HPDE6-E6E7 (cell line): ENCODE results near the gene NEK9.
"Not testable (repeated sequence)": the region's sequence is repeated elsewhere in the genome, so short reads cannot be mapped to it uniquely, and the experiment has no call there.

Experiments
- DNase-seq: peaks from one replicate; pipeline ENCODE4 v3.0.0; 2011; ENCODE audit warnings: missing footprints; ENCODE audit errors: extremely low spot score

The NEK9 gene

DNA sequence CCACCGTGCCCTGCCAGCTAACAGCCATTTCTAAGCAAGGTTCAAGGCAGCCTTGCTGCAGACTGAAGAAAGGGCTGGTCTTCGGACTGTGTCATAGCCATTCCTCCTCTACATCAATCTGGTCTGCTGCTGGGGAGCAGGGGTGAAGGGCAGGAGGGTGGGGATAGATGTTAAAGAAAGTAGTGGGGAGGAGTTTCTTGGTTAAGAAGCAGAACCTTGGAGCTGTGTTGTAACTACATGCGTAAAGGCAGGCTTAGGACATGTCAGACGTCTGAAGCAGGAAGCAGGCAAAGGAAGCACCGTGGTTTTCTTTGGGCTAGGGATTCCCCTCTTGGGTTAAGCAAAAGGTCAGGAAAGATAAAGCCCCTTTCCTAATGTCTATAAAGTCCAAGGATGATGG is 18.1 kb upstream of the NEK9 start:
- no peak for DNase-seq

GRCh38 chr14:75143761-75144527 is 17.1 kb upstream of the NEK9 start:
- no peak for DNase-seq

GRCh38 chr14:75142494-75142893 is 15.6 kb upstream of the NEK9 start:
- no peak for DNase-seq

DNA sequence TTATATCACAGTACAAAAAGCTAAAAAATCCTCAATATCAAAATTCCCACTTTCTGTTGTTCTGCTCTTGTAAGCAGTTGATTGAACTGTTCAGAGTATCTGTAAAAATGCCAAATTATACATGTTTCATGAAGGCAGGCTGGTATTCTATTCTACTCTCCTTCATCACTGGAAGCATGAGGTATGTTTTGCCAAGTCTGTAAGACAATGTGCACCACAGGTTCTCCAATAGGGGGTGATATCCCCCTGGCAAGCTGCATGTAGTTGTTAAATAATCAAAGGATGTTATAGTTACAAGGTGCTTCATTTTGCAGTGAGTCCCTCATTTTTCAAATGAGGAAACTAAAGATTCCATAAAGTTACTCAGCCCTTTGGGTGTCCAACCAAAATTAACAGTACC is 15.1 kb upstream of the NEK9 start:
- no peak for DNase-seq

- DNase-seq, result no peak
Observed at GRCh38 chr14:75141062-75141461, 14.2 kb upstream of the NEK9 start.

DNA sequence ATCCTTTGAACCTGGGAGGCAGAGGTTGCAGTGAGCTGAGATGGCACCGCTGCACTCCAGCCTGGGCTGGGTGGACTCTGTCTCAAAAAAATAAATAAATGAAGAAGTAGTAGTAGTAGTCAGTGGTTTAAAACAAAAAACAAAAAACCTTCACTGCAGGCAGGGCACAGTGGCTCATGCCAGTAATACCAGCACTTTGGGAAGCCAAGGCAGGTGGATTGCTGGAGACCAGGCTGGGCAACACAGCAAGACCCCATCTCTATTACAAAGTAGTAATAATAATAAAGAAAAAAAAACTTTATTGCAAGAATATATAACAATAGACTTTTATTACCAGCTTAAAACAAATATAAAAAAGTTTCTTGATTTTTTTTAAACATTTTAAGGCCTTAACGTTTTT is 13.8 kb upstream of the NEK9 start:
- no peak for DNase-seq

DNA sequence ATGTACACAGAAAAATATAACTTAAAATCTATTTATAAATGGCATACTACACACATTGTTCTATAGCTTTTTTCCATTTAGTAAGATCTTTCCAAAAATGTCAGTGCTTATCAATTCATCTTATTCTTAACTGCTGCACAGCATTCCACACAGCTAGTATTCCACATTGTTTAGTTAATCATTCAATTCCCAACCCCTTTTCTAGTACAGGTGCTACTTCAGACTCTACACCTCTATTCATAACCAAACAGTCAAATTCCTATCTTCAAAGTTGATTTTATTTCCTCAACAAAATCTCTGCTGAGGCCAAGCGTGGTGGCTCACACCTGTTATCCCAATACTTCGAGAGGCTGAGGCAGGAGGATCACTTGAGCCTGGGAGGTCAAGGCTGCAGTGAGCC is 12.3 kb upstream of the NEK9 start:
- DNase-seq, result no peak

DNA sequence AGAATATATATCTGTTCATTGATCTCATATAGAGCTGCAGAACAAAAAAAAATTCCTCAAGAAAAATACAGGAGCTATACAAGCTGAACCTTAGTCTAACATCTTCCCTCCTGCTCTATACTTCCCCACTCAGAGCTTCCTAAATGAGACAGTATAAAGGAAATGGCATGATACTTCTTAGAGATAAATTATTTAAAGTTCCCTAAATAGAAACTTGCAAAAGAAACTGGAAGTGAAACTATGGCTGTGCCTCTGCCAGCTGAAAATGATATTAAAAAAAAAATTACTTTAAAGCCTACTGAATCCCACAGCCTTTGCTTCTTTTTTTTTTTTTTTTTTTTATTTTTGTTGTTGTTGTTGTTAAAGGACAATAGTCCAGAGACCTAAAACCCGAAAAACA is 11.6 kb upstream of the NEK9 start:
- DNase-seq, result no peak

GRCh38 chr14:75134644-75135043 is 7.8 kb upstream of the NEK9 start:
- DNase-seq, result no peak

DNA sequence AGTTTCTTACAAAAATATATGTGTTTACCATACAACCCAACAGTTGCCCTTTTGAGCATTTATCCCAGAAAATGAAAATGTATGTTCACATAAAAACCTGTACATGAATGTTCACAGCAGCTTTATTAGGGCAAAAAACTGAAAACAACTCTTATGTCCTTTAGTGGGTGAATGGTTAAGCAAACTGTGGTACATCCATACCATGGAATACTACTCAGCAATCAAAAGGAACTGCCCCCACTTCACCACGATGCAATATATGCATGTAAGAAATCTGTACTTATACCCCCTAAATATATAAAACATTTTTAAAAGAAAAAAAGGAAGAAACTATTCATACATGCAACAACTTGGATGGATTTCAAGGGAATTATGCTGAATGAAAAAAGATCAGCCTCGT is 6.7 kb upstream of the NEK9 start:
- DNase-seq, result no peak

GRCh38 chr14:75132382-75133086 is 5.7 kb upstream of the NEK9 start:
- DNase-seq, result no peak

DNA sequence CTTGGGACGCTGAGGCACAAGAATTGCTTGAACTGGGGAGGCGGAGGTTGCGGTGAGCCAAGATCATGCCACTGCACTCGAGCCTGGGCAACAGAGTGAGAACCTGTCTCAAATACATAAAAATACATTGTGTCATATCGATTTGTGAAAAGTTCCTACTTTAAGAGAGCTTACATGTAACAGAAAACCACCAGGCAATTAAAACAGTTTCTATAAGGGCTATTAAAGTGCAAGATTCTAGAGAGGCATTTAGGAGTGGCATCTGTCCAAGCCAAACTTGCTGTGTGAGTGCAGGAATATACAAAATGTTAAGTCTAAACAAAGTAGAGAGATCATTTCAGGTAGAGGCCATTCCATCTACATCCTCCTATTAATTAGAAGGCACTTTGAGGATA is 1.7 kb upstream of the NEK9 start:
- no peak for DNase-seq

- DNase-seq, result no peak
Observed at GRCh38 chr14:75127903-75128595, 1.2 kb upstream of the NEK9 start.

- not testable (repeated sequence) for DNase-seq
Observed at GRCh38 chr14:75127474-75127820, 599 bp upstream of the NEK9 start.

GRCh38 chr14:75126121-75126544 is 715 bp downstream of the NEK9 start:
- no peak for DNase-seq

GRCh38 chr14:75125617-75126016 is 1.2 kb downstream of the NEK9 start:
- DNase-seq, result no peak

DNA sequence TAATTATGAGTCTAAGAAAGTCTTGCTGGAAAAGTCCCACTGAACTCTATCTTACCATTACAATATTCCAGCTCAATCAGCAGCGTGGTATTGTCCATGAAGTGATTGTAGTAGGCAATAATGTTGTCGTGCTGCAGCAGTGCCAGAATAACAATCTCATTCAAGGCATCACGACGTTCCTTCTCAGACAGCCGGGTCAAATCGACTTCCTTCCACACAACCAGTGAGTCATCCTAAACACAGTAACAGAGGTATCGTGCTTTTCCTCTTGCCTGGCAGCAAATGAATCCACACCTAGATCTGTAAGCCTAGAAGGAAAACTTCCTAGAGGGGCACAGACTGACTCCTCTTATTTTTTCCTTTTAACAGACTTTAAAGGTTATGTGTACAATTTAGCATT is 2.9 kb downstream of the NEK9 start:
- peak; percentile 78 for DNase-seq

DNA sequence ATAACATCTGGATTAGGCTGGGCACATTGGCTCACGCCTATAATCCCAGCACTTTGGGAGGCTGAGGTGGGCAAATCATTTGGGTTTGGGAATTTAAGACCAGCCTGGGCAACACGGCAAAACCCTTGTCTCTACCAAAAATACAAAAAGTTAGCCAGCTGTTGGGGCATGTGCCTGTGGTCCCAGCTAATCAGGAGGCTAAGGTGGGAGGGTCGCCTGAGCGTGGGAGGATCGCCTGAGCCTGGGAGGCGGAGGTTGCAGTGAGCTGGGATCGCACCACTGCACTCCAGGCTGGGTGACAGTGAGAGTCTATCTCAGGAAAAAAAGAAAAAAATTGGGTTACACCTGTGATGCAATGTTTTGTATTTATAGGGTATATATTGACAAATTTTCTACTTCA is 5.3 kb downstream of the NEK9 start:
- DNase-seq, result no peak

DNA sequence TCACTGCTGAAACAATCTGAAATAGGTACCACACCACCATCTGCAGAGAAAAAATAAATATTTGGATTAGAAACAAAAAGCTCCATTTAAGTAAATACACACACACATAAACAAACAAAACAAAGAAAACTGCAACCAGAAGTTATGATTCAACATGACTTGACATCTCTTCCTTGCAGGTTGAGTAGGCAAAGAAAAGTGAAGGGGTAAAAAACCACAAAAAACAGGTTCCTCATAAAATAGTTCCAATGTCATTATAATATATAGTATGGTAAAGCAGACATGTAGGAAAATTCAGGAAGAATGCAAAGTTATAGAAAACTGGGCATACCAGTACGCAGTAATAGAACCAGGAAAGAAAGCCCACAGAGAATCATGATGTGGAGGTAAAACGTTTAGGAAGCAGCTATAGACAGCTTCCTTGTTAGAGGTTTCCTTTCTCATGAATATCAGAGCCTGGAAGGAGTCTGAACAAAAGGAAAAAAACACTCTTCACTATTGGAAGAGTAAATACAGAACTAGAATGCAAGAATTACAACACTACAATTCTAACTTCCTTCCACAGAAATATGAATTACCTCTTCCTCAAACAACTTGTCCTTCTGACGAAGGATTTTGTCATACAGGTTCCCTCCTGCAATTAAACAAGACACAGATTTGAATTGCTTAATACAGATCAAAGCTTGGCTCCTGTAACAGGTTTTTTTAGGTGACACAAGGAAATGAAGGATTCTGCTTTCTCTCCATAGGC is 6.1 kb downstream of the NEK9 start:
- no peak for DNase-seq

- DNase-seq, result no peak
Observed at GRCh38 chr14:75119056-75119455, 7.8 kb downstream of the NEK9 start.

DNA sequence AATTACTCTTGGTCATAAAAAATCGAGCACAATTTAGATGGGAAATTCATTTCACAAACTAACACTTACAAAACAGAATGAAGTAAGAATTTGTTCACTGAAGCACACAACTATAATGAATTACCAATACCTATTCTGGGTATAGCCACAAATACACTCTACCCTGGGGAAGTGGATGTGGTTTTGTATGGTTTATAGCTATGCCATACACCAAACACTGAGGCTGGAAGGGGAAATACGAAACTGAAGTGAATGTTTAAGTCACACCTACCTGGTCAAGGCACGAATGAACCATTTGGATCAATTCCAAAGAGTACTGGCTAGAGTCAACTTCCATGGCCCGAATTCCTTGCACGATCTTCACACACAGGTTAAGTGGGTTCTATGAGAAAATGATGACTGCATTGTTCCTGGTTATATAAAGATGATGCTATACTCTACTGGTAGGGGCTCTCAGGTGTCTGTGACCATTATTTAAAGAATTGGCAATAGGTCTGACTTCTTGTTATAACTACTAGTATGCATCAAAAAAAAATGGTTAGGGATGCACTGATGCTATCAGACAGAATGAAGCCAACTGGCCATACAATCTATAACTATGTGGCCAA is 12.8 kb downstream of the NEK9 start:
- DNase-seq, result no peak

GRCh38 chr14:75109877-75110276 is 17.0 kb downstream of the NEK9 start:
- DNase-seq, result no peak
